ENCODE results near the gene SLC5A10. TPM values are rescaled to one million over a fixed set of nuclear protein-coding genes. Genes with fewer than 3 reads are reported as not detected.

The SLC5A10 gene
- total RNA-seq, 4 donors from 2014 or later = not detected

GRCh38 chr17:18987230-18987610 is 35.3 kb downstream of the SLC5A10 start:
- Histone ChIP-seq H3K9me3 (no peaks in the 10 kb centered on the region), H3K4me1 (no peaks in the 10 kb centered on the region), H3K27ac (replicated peaks in 1 of 4) (no peak overlapping the region), H3K36me3 (peaks cover 0 to 4% (median 0%) of the 10 kb centered on the region in 4 donors), H3K4me3 (no peak overlapping the region), H3K27me3 (no peaks in the 10 kb centered on the region)
- intact Hi-C loops (cut with DNase I) = no loop called here
- no peak for TF ChIP-seq EP300 (IDR thresholded peaks at IDR 0.05)
- 93% methylated on average over 9 of the region's 9 CpGs for WGBS
- no peak for DNase-seq (ENCODE audit: extremely low spot score)

- TF ChIP-seq EP300 (IDR thresholded peaks at IDR 0.05) (no peak), POLR2AphosphoS5 (IDR thresholded peaks at IDR 0.05) (no peak), CTCF (IDR thresholded peaks at IDR 0.05) (no peak), POLR2A (IDR thresholded peaks at IDR 0.05; ENCODE audit: low read depth) (no peak)
- H3K4me3 ChIP-seq = no peak overlapping the region
- intact Hi-C loops (cut with DNase I) = no loop called here
- DNase-seq (ENCODE audit: extremely low spot score) = no peak
- no peaks in the 10 kb centered on the region for H3K27me3 ChIP-seq
- H3K36me3 ChIP-seq = peaks cover 0 to 4% (median 0%) of the 10 kb centered on the region in 4 donors
- no peaks in the 10 kb centered on the region for H3K9me3 ChIP-seq
- no peaks in the 10 kb centered on the region for H3K4me1 ChIP-seq
- no peak overlapping the region for H3K27ac ChIP-seq (replicated peaks in 1 of 4)
- 83% methylated on average over 7 of the region's 14 CpGs for WGBS
These were observed 36.0 kb downstream of the SLC5A10 start for GRCh38 chr17:18987862-18988545.

- WGBS = 88% methylated on average over 6 of the region's 9 CpGs
- DNase-seq (ENCODE audit: extremely low spot score) = no peak
- no peaks in the 10 kb centered on the region for H3K4me1 ChIP-seq
- no peak overlapping the region for H3K4me3 ChIP-seq
- TF ChIP-seq POLR2AphosphoS5 (IDR thresholded peaks at IDR 0.05) (no peak), CTCF (IDR thresholded peaks at IDR 0.05) (no peak), EP300 (IDR thresholded peaks at IDR 0.05) (no peak), POLR2A (IDR thresholded peaks at IDR 0.05; ENCODE audit: low read depth) (no peak)
- no peaks in the 10 kb centered on the region for H3K9me3 ChIP-seq
- intact Hi-C loops (cut with DNase I) = no loop called here
- no peaks in the 10 kb centered on the region for H3K27me3 ChIP-seq
- H3K36me3 ChIP-seq = peaks cover 0 to 4% (median 0%) of the 10 kb centered on the region in 4 donors
- H3K27ac ChIP-seq (replicated peaks in 1 of 4) = no peak overlapping the region
These were observed 36.7 kb downstream of the SLC5A10 start for GRCh38 chr17:18988546-18989173.

GRCh38 chr17:18990331-18990730 is 38.4 kb downstream of the SLC5A10 start:
- Histone ChIP-seq H3K4me3 (no peak overlapping the region), H3K27ac (replicated peaks in 1 of 4) (no peak overlapping the region), H3K27me3 (no peaks in the 10 kb centered on the region), H3K36me3 (peaks cover 0 to 4% (median 0%) of the 10 kb centered on the region in 4 donors), H3K4me1 (no peaks in the 10 kb centered on the region), H3K9me3 (peaks cover 0 to 3% (median under 1%) of the 10 kb centered on the region in 4 donors)
- no peak for TF ChIP-seq EP300 (IDR thresholded peaks at IDR 0.05)
- no peak for TF ChIP-seq POLR2AphosphoS5 (IDR thresholded peaks at IDR 0.05)
- TF ChIP-seq POLR2A (IDR thresholded peaks at IDR 0.05; ENCODE audit: low read depth) = no peak
- no peak for TF ChIP-seq CTCF (IDR thresholded peaks at IDR 0.05)
- WGBS = 81% methylated on average over 3 of the region's 6 CpGs
- intact Hi-C loops (cut with DNase I) = no loop called here
- no peak for DNase-seq (ENCODE audit: extremely low spot score)

- Histone ChIP-seq H3K27ac (replicated peaks in 1 of 4) (no peak overlapping the region), H3K4me1 (no peaks in the 10 kb centered on the region), H3K4me3 (no peak overlapping the region), H3K27me3 (no peaks in the 10 kb centered on the region), H3K36me3 (no peaks in the 10 kb centered on the region), H3K9me3 (peaks cover 0 to 15% (median 2%) of the 10 kb centered on the region in 4 donors)
- no peak for DNase-seq (ENCODE audit: extremely low spot score)
- 82% methylated on average over 2 of the region's 20 CpGs for WGBS
- intact Hi-C loops (cut with DNase I) = no loop called here
- no peak for TF ChIP-seq CTCF (IDR thresholded peaks at IDR 0.05)
- TF ChIP-seq POLR2A (IDR thresholded peaks at IDR 0.05; ENCODE audit: low read depth) = no peak
- no peak for TF ChIP-seq POLR2AphosphoS5 (IDR thresholded peaks at IDR 0.05)
- TF ChIP-seq EP300 (IDR thresholded peaks at IDR 0.05) = no peak
These were observed 39.8 kb downstream of the SLC5A10 start for GRCh38 chr17:18991531-18992315.

All from esophagus muscularis mucosa (tissue), 4 donors.